Measurements from ENCODE around the gene NPM3.

NPM3 gene, protein sequence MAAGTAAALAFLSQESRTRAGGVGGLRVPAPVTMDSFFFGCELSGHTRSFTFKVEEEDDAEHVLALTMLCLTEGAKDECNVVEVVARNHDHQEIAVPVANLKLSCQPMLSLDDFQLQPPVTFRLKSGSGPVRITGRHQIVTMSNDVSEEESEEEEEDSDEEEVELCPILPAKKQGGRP

GRCh38 chr10:101782811-101783735 is at the start of gene NPM3:
Gene NPM3 (minus strand): TSS chr10:101783446. CDS start chr10:101783390, 56 bp downstream.
- DNase-seq: peak in 53 of 56 donors; percentile 8 to 87 (median 49)

DNA sequence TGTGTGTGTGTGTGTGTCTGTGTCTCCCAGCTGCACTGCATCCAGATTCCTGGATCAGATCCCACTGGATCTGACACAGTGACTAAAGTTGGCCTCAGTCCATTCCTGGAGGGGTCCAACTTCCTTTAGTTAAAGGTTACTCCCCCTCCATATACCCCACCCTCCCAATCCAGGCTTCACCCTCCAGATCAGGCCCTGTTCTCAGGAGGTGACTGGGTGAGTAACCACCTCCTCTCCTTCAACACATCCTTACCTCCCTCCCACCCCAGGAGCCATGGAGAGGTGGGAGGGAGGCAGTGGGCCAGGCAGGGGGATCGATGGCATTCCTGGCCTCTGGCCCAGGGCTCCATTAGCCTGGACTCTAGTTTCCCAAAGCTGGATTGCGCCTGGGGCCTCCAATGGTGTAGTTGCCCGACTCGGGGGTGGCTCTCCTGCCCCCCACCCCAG is 49.1 kb upstream of the NPM3 start:
- no peak for DNase-seq

GRCh38 chr10:101831169-101831811 is 48.0 kb upstream of the NPM3 start:
- DNase-seq: no peak

GRCh38 chr10:101830322-101831168 is 47.3 kb upstream of the NPM3 start:
- peak in 48 of 56 donors; percentile 23 to 94 (median 62) for DNase-seq

GRCh38 chr10:101829561-101830315 is 46.5 kb upstream of the NPM3 start:
- peak in 5 of 56 donors; percentile 12 to 33 (median 14) for DNase-seq

DNA sequence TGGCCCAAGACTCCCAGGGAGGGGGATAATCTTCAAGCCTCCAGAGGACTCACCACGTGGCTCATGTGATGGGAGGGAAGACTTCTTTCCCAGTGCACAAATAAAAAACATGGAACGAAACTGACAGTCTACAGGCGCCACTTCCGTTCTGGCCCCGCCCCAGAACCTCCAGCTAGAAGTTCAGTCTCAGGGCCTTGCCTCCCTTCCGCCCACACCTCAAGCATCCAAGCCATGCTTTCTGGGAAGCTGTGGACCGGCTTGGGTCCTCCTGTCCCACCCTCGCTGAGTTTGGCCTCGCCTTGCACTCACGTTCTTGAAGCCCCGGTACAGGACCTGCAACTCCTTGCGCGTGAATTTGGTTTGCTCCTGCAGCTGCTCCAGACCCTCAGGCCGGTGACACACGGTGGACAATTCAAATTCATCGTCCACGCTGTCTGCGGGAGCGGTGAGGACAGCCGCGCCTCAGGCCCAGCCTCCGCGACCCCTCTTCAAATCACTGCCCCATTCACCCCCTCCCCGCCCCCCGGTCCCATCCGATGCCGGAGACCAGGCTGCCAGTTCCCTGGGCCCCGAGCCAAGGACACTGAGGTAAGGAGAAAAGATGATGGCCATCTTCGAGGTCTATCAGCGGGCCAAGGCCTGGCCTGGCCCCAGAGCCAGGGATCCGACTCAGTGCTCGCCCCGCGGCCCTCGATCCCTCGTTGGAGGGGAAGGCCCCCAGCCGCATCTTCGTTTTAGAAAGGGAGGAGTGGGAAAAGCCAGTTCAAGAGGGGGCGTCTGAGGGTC is 45.7 kb upstream of the NPM3 start:
- DNase-seq: no peak

GRCh38 chr10:101827919-101828600 is 44.8 kb upstream of the NPM3 start:
- no peak for DNase-seq

- no peak for DNase-seq
These were observed 43.7 kb upstream of the NPM3 start for GRCh38 chr10:101826852-101827434.

- no peak for DNase-seq
These were observed 41.5 kb upstream of the NPM3 start for GRCh38 chr10:101824736-101825135.

- peak in 9 of 56 donors; percentile 33 to 80 (median 57) for DNase-seq
These were observed 35.8 kb upstream of the NPM3 start for GRCh38 chr10:101818872-101819633.

DNA sequence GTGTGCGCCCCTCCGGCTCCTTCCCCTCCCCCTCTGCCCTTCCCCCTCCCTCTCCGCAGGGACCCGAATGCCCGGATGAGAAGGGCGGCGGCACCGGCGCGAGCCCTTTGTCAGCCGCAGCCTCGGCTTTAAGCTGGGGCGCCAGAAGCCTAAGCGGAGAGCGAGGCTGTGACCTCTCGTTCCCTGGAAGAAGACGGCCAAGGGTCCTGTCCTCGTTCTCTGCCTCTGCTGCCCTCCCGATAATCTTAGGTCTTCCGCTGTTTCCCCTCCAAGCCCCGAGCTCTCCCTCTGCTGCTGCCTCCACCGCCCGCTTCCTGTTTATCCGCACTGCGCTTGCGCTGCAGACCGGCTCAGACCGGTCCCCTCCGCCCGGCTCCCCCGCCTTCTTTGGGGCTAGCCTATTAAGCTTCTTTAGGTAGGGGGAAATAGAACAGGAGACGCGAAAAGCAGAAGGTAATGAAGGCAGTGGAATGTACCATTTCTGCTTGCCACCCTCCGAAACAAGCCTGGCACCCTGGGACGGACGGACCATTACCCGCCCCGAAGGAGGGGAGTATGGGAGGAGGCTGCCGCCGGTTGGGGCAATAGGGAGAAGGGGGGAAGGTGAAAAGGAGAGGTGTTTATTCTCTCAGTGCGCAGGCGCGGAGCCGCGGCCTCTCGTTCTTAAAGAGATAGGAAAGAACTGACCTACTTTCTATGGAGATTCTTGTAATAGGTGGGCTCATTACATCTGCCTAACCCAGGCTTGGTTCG is 35.0 kb upstream of the NPM3 start, which contains the start of gene OGA:
TSS of gene OGA (minus strand) at position 326 of the 753 bp plus-strand sequence. CDS start 422 bp downstream, outside the sequence.
- peak; percentile 87 to 100 (median 97) for DNase-seq

DNA sequence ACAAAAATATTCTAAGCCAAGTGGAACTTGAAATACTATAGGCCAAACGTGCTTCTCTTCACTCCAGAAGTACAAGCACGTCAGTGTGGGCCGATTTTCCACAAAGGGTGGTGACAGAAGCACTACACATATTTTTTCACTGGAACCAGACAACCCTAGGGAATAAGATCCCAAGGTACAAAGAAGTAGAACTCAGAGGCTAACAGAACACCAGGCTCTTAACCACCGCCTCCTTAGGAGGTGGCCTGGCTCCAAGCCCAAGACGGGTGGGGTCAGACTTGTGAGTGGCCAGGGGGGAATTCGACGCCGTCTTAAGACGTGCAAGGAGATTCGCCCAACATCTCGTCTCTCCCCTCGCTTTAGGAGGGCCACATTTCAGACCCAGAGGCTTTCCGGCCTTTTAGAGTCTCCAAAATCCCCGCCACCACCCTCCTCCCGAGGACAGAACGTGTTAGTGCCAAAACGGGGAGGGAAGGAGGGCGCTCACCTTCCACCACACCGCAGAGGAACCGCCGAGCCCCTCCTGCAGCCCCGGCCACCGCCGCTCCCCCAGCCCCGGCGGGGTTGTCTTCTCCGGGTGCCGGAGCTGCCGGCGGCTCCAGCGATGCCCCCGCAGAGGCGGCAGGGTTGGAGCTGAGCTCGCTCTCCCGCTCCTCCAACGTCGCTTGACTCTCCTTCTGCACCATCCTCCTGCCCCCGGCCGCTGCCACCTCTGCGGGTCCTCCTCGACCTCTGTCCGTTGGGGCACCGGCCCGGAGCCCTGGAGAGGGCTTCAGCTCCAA is 34.3 kb upstream of the NPM3 start:
- DNase-seq: peak in 37 of 56 donors; percentile 22 to 76 (median 54)

DNA sequence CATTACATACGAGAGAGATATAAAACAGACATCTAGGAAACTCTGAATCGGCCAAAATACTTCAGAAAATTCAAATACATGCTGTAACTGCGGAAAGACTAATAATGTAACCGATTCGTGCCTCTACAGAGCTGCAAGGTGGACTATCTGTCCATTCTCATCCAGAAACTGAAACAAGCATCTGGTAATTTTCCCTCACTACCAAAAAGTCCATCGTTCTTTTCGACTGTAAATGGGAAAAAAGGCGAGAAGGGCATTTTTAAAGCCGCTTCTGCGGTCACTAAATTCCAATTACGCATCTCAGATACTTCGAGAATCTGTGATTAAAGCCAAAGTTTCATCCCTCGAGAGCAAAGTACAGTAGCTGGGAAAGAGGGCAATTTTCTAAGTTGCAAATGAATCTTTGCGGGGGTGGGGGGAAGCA is 33.7 kb upstream of the NPM3 start:
- no peak for DNase-seq

DNA sequence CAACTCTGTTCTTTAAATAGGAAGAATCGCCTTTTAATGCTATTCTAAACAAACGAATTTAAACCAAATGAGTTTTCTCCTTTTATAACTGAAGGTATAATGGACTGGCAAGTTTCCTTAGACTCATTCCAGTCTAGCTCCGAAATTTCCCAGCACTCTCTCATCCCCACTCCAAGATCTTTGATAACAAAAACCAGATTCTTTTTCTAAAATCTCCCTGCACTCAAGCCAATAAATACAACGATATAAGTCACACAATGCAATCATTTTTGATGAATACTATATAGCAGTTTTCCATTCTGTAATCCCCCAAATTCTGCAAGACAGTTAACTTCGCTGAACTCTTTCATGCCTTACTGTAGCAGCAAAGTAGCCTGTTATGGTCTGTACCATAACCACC is 33.1 kb upstream of the NPM3 start:
- no peak for DNase-seq

GRCh38 chr10:101814466-101815071 is 31.3 kb upstream of the NPM3 start:
- no peak for DNase-seq

Data from nucleus accumbens (tissue), 56 donors.